SJSA1 (cell line): ENCODE measurements around the gene PRPH. TPM values are rescaled to one million over a fixed set of nuclear protein-coding genes. Genes with fewer than 3 reads are reported as not detected.
"Not testable (repeated sequence)": the region's sequence is repeated elsewhere in the genome, so short reads cannot be mapped to it uniquely, and the experiment has no call there.

Source experiments
- DNase-seq, 2 experiments: peaks; one replicate each; pipeline ENCODE4 v3.0.0-alpha.2; 2015 to 2020; ENCODE audit warnings: low spot score in 2 of 2, low read depth in 1 of 2
- H3K27ac ChIP-seq: fragments of 250-450 bp; sonication (Bioruptor Pico); 2 replicates; pipeline ENCODE4 v1.5.1; 2020; ENCODE audit warnings: mild to moderate bottlenecking, moderate library complexity
- H3K27me3 ChIP-seq: fragments of 250-450 bp; sonication (Bioruptor Pico); replicated peaks from 2 replicates; pipeline ENCODE4 v1.5.1; 2020; ENCODE audit warnings: mild to moderate bottlenecking, moderate library complexity
- H3K36me3 ChIP-seq: fragments of 250-450 bp; sonication (Bioruptor Pico); 2 replicates; pipeline ENCODE4 v1.5.1; 2020; ENCODE audit warnings: mild to moderate bottlenecking
- H3K4me1 ChIP-seq: fragments of 250-450 bp; sonication (Bioruptor Pico); replicated peaks from 2 replicates; pipeline ENCODE4 v1.6.1; 2021; ENCODE audit warnings: mild to moderate bottlenecking
- H3K4me3 ChIP-seq: fragments of 250-450 bp; sonication (Bioruptor Pico); 2 replicates; pipeline ENCODE4 v1.5.1; 2020; ENCODE audit warnings: mild to moderate bottlenecking
- H3K9me3 ChIP-seq: fragments of 250-450 bp; sonication (Bioruptor Pico); replicated peaks from 2 replicates; pipeline ENCODE4 v1.5.1; 2020; ENCODE audit warnings: mild to moderate bottlenecking
- total RNA-seq: library from RNA; depleted of rRNA; stranded (reverse); fragments of >200 nt; shearing (Covaris generic); gene quantifications from 2 replicates; pipeline ENCODE4 v1.2.3, GENCODE V29; 2014

The PRPH gene
- total RNA-seq, 1 experiment from 2014 or later = not detected

DNA sequence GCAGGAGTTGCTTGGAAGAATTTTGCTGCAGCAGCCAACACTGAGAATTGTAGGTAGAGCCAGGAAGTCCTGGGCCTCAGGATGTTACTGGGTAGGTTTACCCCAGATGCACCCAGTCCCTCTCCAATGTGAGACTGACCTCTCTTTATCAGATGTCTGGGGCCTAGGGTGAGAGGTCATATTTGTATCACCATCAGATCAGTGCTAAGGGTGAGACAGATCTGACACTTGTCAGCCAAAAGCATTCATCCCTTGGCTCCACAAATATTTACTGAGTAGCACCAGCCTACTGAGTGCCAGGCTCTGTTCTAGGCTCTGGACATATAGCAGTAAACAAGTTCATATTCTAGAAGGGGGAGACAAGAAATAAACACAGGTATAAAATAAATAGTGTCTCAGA lies 32.4 kb downstream of the PRPH start:
- Histone ChIP-seq H3K36me3 (peaks cover 74% of the 10 kb centered on the region), H3K4me3 (no peak overlapping the region), H3K27ac (no peak overlapping the region), H3K9me3 (no peaks in the 10 kb centered on the region), H3K27me3 (no peaks in the 10 kb centered on the region), H3K4me1 (peaks cover 4% of the 10 kb centered on the region)
- DNase-seq = no peak

GRCh38 chr12:49327887-49328286 lies 32.9 kb downstream of the PRPH start:
- no peak for DNase-seq
- Histone ChIP-seq H3K9me3 (no peaks in the 10 kb centered on the region), H3K27ac (no peak overlapping the region), H3K4me3 (no peak overlapping the region), H3K4me1 (peaks cover 4% of the 10 kb centered on the region), H3K36me3 (peaks cover 74% of the 10 kb centered on the region), H3K27me3 (no peaks in the 10 kb centered on the region)

- peaks cover 68% of the 10 kb centered on the region for H3K36me3 ChIP-seq
- DNase-seq = no peak
- no peaks in the 10 kb centered on the region for H3K27me3 ChIP-seq
- H3K4me1 ChIP-seq = peaks cover 2% of the 10 kb centered on the region
- no peaks in the 10 kb centered on the region for H3K9me3 ChIP-seq
- no peak overlapping the region for H3K27ac ChIP-seq
- H3K4me3 ChIP-seq = no peak overlapping the region
These were observed 33.9 kb downstream of the PRPH start for GRCh38 chr12:49328816-49329215.

DNA sequence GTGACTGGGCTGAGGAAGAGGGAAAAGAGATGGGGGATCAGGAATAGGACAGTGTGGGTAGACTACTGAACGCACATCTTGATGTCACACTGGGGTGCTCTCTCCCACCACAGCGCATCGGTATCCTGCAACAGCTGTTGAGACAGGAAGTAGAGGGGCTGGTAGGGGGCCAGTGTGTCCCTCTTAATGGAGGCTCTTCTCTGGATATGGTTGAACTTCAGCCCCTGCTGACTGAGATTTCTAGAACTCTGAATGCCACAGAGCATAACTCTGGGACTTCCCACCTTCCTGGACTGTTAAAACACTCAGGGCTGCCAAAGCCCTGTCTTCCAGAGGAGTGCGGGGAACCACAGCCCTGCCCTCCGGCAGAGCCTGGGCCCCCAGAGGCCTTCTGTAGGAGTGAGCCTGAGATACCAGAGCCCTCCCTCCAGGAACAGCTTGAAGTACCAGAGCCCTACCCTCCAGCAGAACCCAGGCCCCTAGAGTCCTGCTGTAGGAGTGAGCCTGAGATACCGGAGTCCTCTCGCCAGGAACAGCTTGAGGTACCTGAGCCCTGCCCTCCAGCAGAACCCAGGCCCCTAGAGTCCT lies 35.2 kb downstream of the PRPH start:
- Histone ChIP-seq H3K4me3 (no peak overlapping the region), H3K27me3 (no peaks in the 10 kb centered on the region), H3K36me3 (peaks cover 61% of the 10 kb centered on the region), H3K27ac (no peak overlapping the region), H3K9me3 (no peaks in the 10 kb centered on the region), H3K4me1 (no peaks in the 10 kb centered on the region)
- DNase-seq = no peak

DNA sequence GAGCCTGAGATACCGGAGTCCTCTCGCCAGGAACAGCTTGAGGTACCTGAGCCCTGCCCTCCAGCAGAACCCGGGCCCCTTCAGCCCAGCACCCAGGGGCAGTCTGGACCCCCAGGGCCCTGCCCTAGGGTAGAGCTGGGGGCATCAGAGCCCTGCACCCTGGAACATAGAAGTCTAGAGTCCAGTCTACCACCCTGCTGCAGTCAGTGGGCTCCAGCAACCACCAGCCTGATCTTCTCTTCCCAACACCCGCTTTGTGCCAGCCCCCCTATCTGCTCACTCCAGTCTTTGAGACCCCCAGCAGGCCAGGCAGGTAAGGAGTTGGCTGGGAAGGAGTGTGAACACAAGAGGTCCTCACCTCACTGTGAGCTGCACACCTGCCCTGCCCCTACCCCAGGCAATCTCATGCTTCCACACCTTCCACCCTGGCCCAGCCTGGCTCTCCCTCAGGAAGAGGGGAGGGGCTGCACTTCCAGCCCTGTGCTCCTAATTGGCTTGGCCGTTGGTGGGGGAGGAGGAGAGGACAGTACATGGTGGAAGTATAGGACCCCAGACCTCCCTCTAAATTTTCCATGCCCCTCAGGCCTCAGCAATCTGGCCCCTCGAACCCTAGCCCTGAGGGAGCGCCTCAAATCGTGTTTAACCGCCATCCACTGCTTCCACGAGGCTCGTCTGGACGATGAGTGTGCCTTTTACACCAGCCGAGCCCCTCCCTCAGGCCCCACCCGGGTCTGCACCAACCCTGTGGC lies 35.9 kb downstream of the PRPH start:
- peaks cover 54% of the 10 kb centered on the region for H3K36me3 ChIP-seq
- DNase-seq = no peak
- H3K4me3 ChIP-seq = no peak overlapping the region
- H3K27ac ChIP-seq = no peak overlapping the region
- H3K4me1 ChIP-seq = no peaks in the 10 kb centered on the region
- H3K27me3 ChIP-seq = no peaks in the 10 kb centered on the region
- H3K9me3 ChIP-seq = no peaks in the 10 kb centered on the region

DNA sequence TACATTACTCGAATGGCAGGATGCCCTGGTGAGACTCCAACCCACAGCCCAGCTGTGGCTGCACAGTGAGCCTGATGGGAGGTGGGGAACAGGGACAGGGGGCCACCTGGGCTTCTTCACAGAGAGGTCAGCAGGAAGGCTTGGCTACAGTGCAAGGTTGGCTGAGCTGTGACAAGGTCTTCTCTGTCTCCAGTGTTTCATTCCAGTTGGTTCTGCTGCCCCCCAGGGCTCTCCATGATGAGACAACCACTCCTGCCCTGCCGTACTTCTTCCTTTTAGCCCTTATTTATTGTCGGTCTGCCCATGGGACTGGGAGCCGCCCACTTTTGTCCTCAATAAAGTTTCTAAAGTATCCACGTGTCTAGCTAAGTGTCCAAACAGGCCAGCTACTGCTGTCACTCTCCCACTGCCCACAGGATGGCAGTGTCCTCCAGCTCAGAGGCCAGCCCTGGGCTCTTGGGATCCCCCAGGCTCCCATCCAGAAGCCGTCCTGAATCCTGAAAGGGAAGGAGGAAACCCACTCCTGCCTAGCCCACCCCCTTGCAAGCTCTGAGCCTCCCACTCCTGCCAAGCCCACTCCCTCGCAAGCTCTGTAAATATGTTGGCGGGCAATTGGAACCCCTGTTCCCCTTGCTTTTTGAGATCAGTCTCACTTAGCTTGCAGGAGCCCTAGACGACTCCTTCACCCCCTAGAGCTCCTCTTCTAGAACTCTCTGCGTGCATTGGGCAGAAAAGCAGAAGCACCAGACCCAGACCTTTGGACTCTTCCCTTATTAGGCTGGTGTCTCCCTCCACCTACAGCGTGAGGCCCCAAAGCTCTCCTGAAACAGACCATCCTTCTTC lies 36.7 kb downstream of the PRPH start:
- peaks cover 4% of the 10 kb centered on the region; the same call in 1 of the 2 replicates for H3K27me3 ChIP-seq
- peak in 1 of 2 experiments; percentile 34 for DNase-seq
- no peaks in the 10 kb centered on the region for H3K9me3 ChIP-seq
- no peak overlapping the region for H3K27ac ChIP-seq
- H3K4me1 ChIP-seq = peaks cover 3% of the 10 kb centered on the region
- peaks cover 46% of the 10 kb centered on the region for H3K36me3 ChIP-seq
- no peak overlapping the region for H3K4me3 ChIP-seq

- H3K9me3 ChIP-seq = no peaks in the 10 kb centered on the region
- H3K27ac ChIP-seq = no peak overlapping the region
- peaks cover 38% of the 10 kb centered on the region for H3K36me3 ChIP-seq
- DNase-seq = no peak
- H3K27me3 ChIP-seq = peaks cover 8% of the 10 kb centered on the region; the same call in 1 of the 2 replicates
- H3K4me3 ChIP-seq = no peak overlapping the region
- peaks cover 7% of the 10 kb centered on the region for H3K4me1 ChIP-seq
These were observed 37.5 kb downstream of the PRPH start for GRCh38 chr12:49332441-49332861.

DNA sequence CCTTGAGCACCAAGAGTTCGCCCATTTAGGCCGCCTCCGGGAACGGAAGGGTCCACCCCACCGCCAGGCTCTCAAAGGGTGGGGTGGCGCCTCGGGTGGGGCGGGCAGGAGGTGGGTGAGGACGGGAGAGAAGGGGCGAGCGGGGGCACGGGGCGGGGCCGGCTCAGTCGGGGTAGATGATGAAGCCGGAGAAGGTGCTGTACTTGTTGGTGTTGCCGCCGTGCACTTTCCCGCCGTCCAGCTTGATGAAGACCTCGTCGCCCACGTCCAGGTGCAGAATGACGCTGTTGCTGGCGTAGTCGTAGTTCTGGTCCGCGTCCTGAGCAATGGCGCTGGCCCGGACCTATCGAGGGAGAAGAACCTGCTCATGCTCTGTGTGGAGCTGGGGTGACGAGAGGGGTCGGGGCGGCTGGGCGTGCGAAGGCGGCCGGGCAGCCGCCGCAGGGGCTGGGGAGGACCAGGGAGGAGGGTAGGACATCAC lies 38.0 kb downstream of the PRPH start:
- Histone ChIP-seq H3K4me1 (peaks cover 7% of the 10 kb centered on the region), H3K36me3 (peaks cover 33% of the 10 kb centered on the region), H3K9me3 (no peaks in the 10 kb centered on the region), H3K27me3 (peaks cover 8% of the 10 kb centered on the region; the same call in 1 of the 2 replicates), H3K27ac (no peak overlapping the region), H3K4me3 (no peak overlapping the region)
- no peak for DNase-seq

GRCh38 chr12:49333778-49334177 lies 38.8 kb downstream of the PRPH start:
- not testable (repeated sequence) for DNase-seq

DNA sequence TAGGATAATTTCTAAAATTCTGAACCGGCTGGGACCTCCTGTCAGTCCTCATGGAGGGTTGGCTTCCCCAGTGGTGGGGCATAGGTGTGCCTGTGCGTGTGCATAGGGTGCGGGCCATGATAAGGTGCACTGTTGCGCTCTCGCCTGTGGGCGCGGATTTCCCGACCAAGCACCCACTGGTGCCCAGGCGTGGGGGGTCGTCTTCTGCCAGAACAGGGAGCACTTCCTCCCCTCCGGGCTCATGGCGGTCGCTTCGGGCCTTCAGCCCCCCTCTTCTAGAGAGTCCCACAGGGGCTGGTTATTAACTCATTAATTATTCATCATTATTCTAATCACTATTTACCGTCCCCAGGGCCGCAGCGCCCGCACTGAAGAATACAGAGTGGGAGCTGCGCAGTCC lies 39.3 kb downstream of the PRPH start:
- Histone ChIP-seq H3K4me1 (peaks cover 7% of the 10 kb centered on the region), H3K27me3 (peaks cover 8% of the 10 kb centered on the region; the same call in 1 of the 2 replicates), H3K27ac (no peak overlapping the region), H3K4me3 (no peak overlapping the region), H3K9me3 (no peaks in the 10 kb centered on the region), H3K36me3 (peaks cover 20% of the 10 kb centered on the region)
- no peak for DNase-seq

More at GRCh38 chr12:49333778-49334177, 38.8 kb downstream of the PRPH start:
- H3K36me3 ChIP-seq = peaks cover 24% of the 10 kb centered on the region
- not testable (repeated sequence) for H3K9me3 ChIP-seq, H3K27me3 ChIP-seq, H3K27ac ChIP-seq, H3K4me1 ChIP-seq, H3K4me3 ChIP-seq

- Histone ChIP-seq H3K4me3 (no peak overlapping the region), H3K27ac (no peak overlapping the region), H3K9me3 (no peaks in the 10 kb centered on the region), H3K4me1 (peaks cover 7% of the 10 kb centered on the region), H3K27me3 (peaks cover 8% of the 10 kb centered on the region; the same call in 1 of the 2 replicates), H3K36me3 (peaks cover 15% of the 10 kb centered on the region)
- no peak for DNase-seq
These were observed 39.7 kb downstream of the PRPH start for GRCh38 chr12:49334681-49335080.

- Histone ChIP-seq H3K27ac (no peak overlapping the region), H3K36me3 (peaks cover 9% of the 10 kb centered on the region), H3K27me3 (peaks cover 8% of the 10 kb centered on the region; the same call in 1 of the 2 replicates), H3K4me1 (peaks cover 7% of the 10 kb centered on the region), H3K4me3 (no peak overlapping the region), H3K9me3 (no peaks in the 10 kb centered on the region)
- DNase-seq = no peak
These were observed 40.4 kb downstream of the PRPH start for GRCh38 chr12:49335118-49335954.
